ENCODE results near the gene TOX4.

Gene TOX4

GRCh38 chr14:21520767-21521166 is 43.8 kb downstream of the TOX4 start:
- peaks cover 61% of the 10 kb centered on the region for H3K36me3 Mint-ChIP-seq (ENCODE audit: low read depth)
- DNase-seq: no peak
- H3K27ac Mint-ChIP-seq: no peak overlapping the region
- no peaks in the 10 kb centered on the region for H3K9me3 Mint-ChIP-seq
- peaks cover 5% of the 10 kb centered on the region for H3K27me3 Mint-ChIP-seq (ENCODE audit: low read depth, poor library complexity)
- no peak overlapping the region for H3K4me3 Mint-ChIP-seq
- TF ChIP-seq CTCF (IDR thresholded peaks at IDR 0.05): no peak
- H3K4me1 Mint-ChIP-seq: peaks cover 62% of the 10 kb centered on the region

- no peak for DNase-seq
- no peak overlapping the region for H3K4me3 Mint-ChIP-seq
- peaks cover 61% of the 10 kb centered on the region for H3K36me3 Mint-ChIP-seq (ENCODE audit: low read depth)
- peaks cover 63% of the 10 kb centered on the region for H3K4me1 Mint-ChIP-seq
- H3K27ac Mint-ChIP-seq: no peak overlapping the region
- H3K9me3 Mint-ChIP-seq: no peaks in the 10 kb centered on the region
- peaks cover 3% of the 10 kb centered on the region for H3K27me3 Mint-ChIP-seq (ENCODE audit: low read depth, poor library complexity)
- no peak for TF ChIP-seq CTCF (IDR thresholded peaks at IDR 0.05)
Observed at GRCh38 chr14:21521501-21521900, 44.5 kb downstream of the TOX4 start.

- H3K4me1 Mint-ChIP-seq: peaks cover 80% of the 10 kb centered on the region
- no peaks in the 10 kb centered on the region for H3K9me3 Mint-ChIP-seq
- peaks cover 61% of the 10 kb centered on the region for H3K36me3 Mint-ChIP-seq (ENCODE audit: low read depth)
- no peak for TF ChIP-seq CTCF (IDR thresholded peaks at IDR 0.05)
- H3K27ac Mint-ChIP-seq: peak overlapping the region; percentile 81
- no peak for DNase-seq
- H3K4me3 Mint-ChIP-seq: peak overlapping the region; percentile 53
- H3K27me3 Mint-ChIP-seq (ENCODE audit: low read depth, poor library complexity): no peaks in the 10 kb centered on the region
Observed at GRCh38 chr14:21523203-21523602, 46.2 kb downstream of the TOX4 start.

- Mint-ChIP-seq H3K9me3 (no peaks in the 10 kb centered on the region), H3K27ac (peak overlapping the region; percentile 86), H3K4me3 (peak overlapping the region; percentile 96), H3K36me3 (ENCODE audit: low read depth) (peaks cover 56% of the 10 kb centered on the region), H3K4me1 (peaks cover 84% of the 10 kb centered on the region), H3K27me3 (ENCODE audit: low read depth, poor library complexity) (no peaks in the 10 kb centered on the region)
- DNase-seq: no peak
- no peak for TF ChIP-seq CTCF (IDR thresholded peaks at IDR 0.05)
Observed at GRCh38 chr14:21524575-21525490, 47.8 kb downstream of the TOX4 start.

GRCh38 chr14:21525571-21525961 is 48.6 kb downstream of the TOX4 start:
- Mint-ChIP-seq H3K27ac (peak overlapping the region; percentile 86), H3K4me3 (peak overlapping the region; percentile 96)
- DNase-seq: no peak

More at GRCh38 chr14:21525571-21525961, 48.6 kb downstream of the TOX4 start:
- Mint-ChIP-seq H3K9me3 (no peaks in the 10 kb centered on the region), H3K36me3 (ENCODE audit: low read depth) (peaks cover 50% of the 10 kb centered on the region), H3K27me3 (ENCODE audit: low read depth, poor library complexity) (no peaks in the 10 kb centered on the region), H3K4me1 (peaks cover 82% of the 10 kb centered on the region)
- no peak for TF ChIP-seq CTCF (IDR thresholded peaks at IDR 0.05)

All from nephron progenitor cell (in vitro differentiated cells).